NT2/D1 (cell line): ENCODE results near the gene ZFHX3.
A peak's percentile ranks its signal among the peaks of the same experiment; 100 is the strongest.

Experiments
- DNase-seq: peaks from one replicate; pipeline ENCODE4 v3.0.0-alpha.2; 2011; ENCODE audit warnings: low read depth, low spot score
- H3K27me3 ChIP-seq: 2 replicates; pipeline ENCODE4 v1.6.0; 2011; ENCODE audit warnings: mild to moderate bottlenecking; ENCODE audit not compliant: insufficient read length, insufficient read depth
- H3K36me3 ChIP-seq: 2 replicates; pipeline ENCODE4 v1.6.1; 2011; ENCODE audit warnings: mild to moderate bottlenecking, low read length, mixed read lengths; ENCODE audit not compliant: insufficient read depth, insufficient read length
- H3K4me1 ChIP-seq: 2 replicates; pipeline ENCODE4 v1.5.1; 2011; ENCODE audit not compliant: insufficient read depth, insufficient read length
- H3K4me3 ChIP-seq: 2 replicates; pipeline ENCODE4 v1.5.1; 2011; ENCODE audit warnings: low read depth; ENCODE audit not compliant: insufficient read length
- H3K9ac ChIP-seq: 2 replicates; pipeline ENCODE4 v1.6.0; 2011; ENCODE audit warnings: low read depth; ENCODE audit not compliant: insufficient read length
- H3K9me3 ChIP-seq: 2 replicates; pipeline ENCODE4 v1.5.1; 2011; ENCODE audit warnings: mild to moderate bottlenecking, low read length; ENCODE audit not compliant: insufficient read depth
- SUZ12 ChIP-seq: IDR thresholded peaks from 2 replicates; pipeline ENCODE4 v1.6.1; 2011; ENCODE audit not compliant: insufficient read length, insufficient read depth; ENCODE audit errors: extremely low read depth
- YY1 ChIP-seq: IDR thresholded peaks from 2 replicates; pipeline ENCODE4 v1.6.1; 2011; ENCODE audit not compliant: insufficient read length, insufficient read depth
- ZNF274 ChIP-seq: IDR thresholded peaks from 2 replicates; pipeline ENCODE4 v1.6.1; 2011; ENCODE audit warnings: mild to moderate bottlenecking, low read depth, low read length

Gene ZFHX3

GRCh38 chr16:73062743-73063733, 15.1 kb upstream of the ZFHX3 start:
- no peak for DNase-seq
- Histone ChIP-seq H3K9ac (no peak overlapping the region), H3K9me3 (no peaks in the 10 kb centered on the region), H3K27me3 (peaks cover 91% of the 10 kb centered on the region), H3K4me3 (no peak overlapping the region), H3K36me3 (no peaks in the 10 kb centered on the region), H3K4me1 (peaks cover 25% of the 10 kb centered on the region)
- TF ChIP-seq ZNF274 (no peak), SUZ12 (peak; percentile 71), YY1 (no peak)

- no peak overlapping the region for H3K9ac ChIP-seq
- DNase-seq = no peak
- no peak overlapping the region for H3K4me3 ChIP-seq
- H3K27me3 ChIP-seq = peaks cover 87% of the 10 kb centered on the region
- no peaks in the 10 kb centered on the region for H3K36me3 ChIP-seq
- TF ChIP-seq ZNF274 (no peak), SUZ12 (no peak), YY1 (no peak)
- no peaks in the 10 kb centered on the region for H3K9me3 ChIP-seq
- H3K4me1 ChIP-seq = peaks cover 23% of the 10 kb centered on the region
These were observed 14.2 kb upstream of the ZFHX3 start for GRCh38 chr16:73062001-73062616.

DNA sequence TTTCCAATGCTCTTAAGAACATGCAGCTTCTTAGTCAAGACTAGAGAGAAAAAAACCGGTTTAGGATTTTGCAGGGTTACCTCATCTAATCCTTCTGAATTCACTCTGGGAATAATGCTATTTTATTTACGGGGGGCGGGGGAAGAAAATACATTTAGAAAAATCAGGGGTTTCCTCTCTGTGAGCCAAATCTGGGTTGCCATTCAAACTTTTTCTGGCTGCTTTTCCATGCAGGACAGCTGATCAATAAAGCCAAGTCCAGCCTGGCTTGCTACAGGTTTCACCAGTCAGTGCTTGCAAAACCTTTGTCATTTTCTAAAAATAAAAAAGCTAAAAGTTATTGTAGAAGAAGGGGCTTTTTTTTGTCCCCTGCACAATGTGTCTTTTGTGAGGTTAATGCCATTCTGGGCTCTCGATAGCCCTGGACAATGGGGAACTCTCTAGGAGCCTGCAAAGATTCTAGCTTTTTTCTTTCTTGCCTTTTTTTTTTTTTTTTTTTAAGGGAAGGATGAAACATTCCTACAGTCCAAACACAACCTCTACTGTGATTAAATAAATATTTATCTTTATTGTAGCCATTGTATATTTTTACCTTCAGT, 13.1 kb upstream of the ZFHX3 start:
- Histone ChIP-seq H3K4me3 (no peak overlapping the region), H3K9me3 (no peaks in the 10 kb centered on the region), H3K27me3 (peaks cover 87% of the 10 kb centered on the region), H3K36me3 (no peaks in the 10 kb centered on the region), H3K9ac (no peak overlapping the region), H3K4me1 (peaks cover 16% of the 10 kb centered on the region)
- no peak for DNase-seq
- TF ChIP-seq SUZ12 = no peak
- no peak for TF ChIP-seq ZNF274
- no peak for TF ChIP-seq YY1

DNA sequence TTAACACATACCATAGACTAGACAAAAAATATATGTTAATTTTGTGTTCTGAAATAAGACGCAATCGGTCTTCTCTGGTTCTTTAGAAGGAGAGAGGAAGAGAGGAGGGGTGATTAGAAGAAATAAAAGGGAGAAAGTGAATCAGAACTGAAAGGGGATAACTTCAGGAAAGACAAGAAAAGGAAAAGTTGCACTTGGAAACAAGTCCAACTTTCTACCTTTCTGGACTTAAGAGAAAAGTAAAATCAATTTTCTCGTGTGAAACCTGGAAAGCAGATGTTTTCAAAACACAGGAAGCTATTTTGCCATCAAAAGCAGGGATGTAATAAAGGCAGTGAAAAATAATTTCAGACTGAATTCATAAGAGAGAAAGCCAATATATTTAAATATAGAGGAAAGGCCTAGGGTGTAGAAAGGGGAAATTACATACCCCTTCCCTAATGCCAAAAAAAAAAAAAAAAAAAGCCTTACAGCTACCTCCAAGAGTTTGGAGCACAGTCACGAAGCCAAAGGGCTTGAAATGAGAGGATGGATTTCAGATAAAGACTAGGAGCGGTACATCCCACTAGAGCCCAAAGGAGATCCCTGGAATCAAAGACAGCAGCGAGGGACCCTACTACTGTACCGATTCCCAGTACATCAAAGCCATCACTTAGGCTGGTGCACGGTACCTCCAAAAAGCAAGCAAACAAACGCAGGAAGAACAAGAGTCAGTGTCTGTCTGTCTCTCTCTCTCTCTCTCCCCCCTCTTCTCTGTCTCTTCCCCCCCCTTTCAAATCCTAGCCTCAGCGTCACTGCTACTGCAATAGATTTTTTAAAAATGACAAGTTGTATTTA, 12.1 kb upstream of the ZFHX3 start:
- no peak overlapping the region for H3K4me3 ChIP-seq
- H3K4me1 ChIP-seq = peaks cover 14% of the 10 kb centered on the region
- H3K9ac ChIP-seq = no peak overlapping the region
- no peak for TF ChIP-seq SUZ12
- TF ChIP-seq YY1 = no peak
- no peak for TF ChIP-seq ZNF274
- peaks cover 87% of the 10 kb centered on the region for H3K27me3 ChIP-seq
- H3K36me3 ChIP-seq = no peaks in the 10 kb centered on the region
- no peaks in the 10 kb centered on the region for H3K9me3 ChIP-seq
- no peak for DNase-seq

DNA sequence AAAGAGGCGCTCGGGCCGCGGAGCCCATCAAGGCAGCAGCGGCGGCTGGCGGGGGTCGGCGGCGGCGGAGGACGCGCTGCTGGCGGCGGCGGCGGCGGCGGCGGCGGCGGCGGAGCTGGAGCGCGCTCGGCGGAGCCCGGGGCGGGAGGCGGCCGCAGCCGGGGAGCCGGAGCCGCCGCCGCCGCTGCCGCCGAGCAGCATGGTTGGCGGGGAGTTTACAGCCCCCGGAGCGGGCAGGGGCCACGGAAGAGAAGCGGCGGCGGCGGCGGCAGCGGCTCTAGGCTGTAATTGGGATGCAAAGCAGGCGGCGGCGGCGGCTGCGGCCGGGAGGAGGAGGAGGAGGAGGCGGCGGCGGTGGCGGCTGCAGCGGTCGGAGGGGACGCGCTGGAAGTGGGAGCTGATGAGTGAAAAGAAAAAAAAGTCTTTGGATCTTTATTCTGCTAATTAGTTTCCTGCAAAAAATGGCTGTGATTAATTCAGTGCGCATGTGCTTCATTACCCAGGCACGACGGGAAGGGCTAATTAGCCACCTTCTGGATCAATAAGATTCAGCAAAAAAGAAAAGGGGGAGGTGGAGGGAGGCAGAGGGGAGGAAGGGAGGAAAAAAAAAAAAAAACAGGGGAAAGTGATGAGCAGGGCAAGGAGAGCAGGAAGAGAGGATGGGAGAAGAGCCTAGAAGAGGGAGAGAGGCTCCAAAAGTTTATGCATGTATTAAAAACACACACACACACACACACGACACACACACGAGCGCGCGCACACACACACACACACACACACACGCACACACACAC, 10.9 kb upstream of the ZFHX3 start:
- Histone ChIP-seq H3K4me1 (peaks cover 7% of the 10 kb centered on the region), H3K27me3 (peaks cover 87% of the 10 kb centered on the region), H3K36me3 (no peaks in the 10 kb centered on the region), H3K4me3 (peak overlapping the region; percentile 31), H3K9me3 (no peaks in the 10 kb centered on the region), H3K9ac (peak overlapping the region; percentile 29)
- no peak for DNase-seq
- TF ChIP-seq YY1 = no peak
- TF ChIP-seq ZNF274 = no peak
- TF ChIP-seq SUZ12 = no peak

GRCh38 chr16:73058221-73058615, 10.3 kb upstream of the ZFHX3 start:
- TF ChIP-seq ZNF274 (no peak), SUZ12 (no peak), YY1 (no peak)
- Histone ChIP-seq H3K4me3 (peak overlapping the region; percentile 24), H3K9ac (no peak overlapping the region), H3K9me3 (no peaks in the 10 kb centered on the region), H3K27me3 (peaks cover 87% of the 10 kb centered on the region), H3K36me3 (no peaks in the 10 kb centered on the region), H3K4me1 (peaks cover 3% of the 10 kb centered on the region)
- DNase-seq = no peak
